Measurements from ENCODE around the gene GLT8D1. TPM values are rescaled to one million over a fixed set of nuclear protein-coding genes. Genes with fewer than 3 reads are reported as not detected.
"Not testable (repeated sequence)": the region's sequence is repeated elsewhere in the genome, so short reads cannot be mapped to it uniquely, and the experiment has no call there.

The GLT8D1 gene
- total and polyA plus RNA-seq, 4 experiments from 2014 or later = 49.7 to 68.8 (median 55.5) TPM

DNA sequence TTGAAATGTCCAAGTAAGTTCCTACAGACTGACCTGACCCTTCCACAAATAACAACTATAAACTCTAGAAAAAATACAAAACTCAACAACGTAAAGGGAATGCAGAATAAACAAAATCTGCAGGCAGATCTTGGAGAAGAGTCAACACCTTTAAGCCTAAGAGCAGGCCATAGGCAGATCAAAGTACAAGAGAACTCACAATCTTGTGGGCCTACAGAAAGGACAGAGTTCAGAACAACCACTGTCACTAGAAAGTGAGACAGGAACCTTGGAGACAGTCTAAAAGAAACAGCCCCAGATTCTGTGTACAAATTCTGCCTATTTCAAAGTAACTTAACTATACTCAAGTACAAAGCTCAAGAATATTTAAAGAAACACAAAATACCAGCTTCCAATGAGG lies 34.1 kb upstream of the GLT8D1 start:
- no peak overlapping the region for H3K4me3 ChIP-seq (ENCODE audit: low read length in 2 of 2)
- Mint-ChIP-seq H3K4me1 (no peaks in the 10 kb centered on the region), H3K27ac (no peak overlapping the region), H3K9me3 (no peaks in the 10 kb centered on the region), H3K27me3 (no peaks in the 10 kb centered on the region), H3K36me3 (peaks cover 49 to 50% of the 10 kb centered on the region in 2 donors), H3K4me3 (no peak overlapping the region)
- H3K36me3 ChIP-seq (ENCODE audit: insufficient read depth, low read length) = peaks cover 20% of the 10 kb centered on the region
- DNase-seq = no peak
- ChIA-PET POLR2A (ENCODE audit: partially characterized antibody) (no interaction called here), CTCF (ENCODE audit: partially characterized antibody) (interaction anchor here (0.8 to 1.0 kb wide), 2 partner anchors 59 to 457 kb away, joined by 3 read pairs; no protein-coding TSS in a partner anchor)
- no peaks in the 10 kb centered on the region for H3K27me3 ChIP-seq (ENCODE audit: insufficient read depth, low read length)
- no peaks in the 10 kb centered on the region for H3K9me3 ChIP-seq (ENCODE audit: control insufficient read depth in 1 of 2, low read length in 2 of 2)
- H3K27ac ChIP-seq (ENCODE audit: low read depth, low read length) = no peak overlapping the region
- H3K4me1 ChIP-seq (ENCODE audit: insufficient read depth, low read length) = no peaks in the 10 kb centered on the region
- intact Hi-C loops (cut with micrococcal nuclease) = no loop called here

DNA sequence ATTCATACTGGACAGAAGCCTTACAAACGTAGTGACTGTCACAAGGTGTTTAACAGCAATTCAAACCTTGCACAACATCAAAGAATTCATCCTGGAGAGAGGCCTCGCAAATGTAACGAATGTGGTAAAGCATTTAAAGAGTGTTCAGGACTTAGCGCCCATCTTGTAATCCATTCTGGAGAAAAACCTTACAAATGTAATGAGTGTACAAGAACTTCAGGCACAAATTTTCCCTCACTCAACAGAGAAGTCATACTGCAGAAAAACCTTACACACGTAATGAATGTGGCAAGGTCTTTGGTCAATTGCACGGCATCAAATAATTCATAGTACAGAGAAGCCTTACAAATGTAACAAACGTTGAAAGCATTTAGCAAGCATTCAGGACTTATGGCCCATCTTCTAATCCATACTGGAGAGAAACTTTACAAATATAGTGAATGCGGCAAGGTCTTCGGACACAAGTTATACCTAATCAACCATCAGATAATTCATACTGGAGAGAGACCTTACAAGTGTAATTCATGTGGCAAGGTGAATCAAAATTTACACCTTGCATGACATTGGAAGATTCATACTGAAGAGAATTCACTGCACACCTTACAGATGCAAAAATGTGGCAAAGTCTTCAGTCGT lies 27.8 kb upstream of the GLT8D1 start:
- POLR2A ChIA-PET (ENCODE audit: partially characterized antibody) = no interaction called here
- intact Hi-C loops (cut with micrococcal nuclease) = no loop called here
- H3K27ac Mint-ChIP-seq = no peak overlapping the region

DNA sequence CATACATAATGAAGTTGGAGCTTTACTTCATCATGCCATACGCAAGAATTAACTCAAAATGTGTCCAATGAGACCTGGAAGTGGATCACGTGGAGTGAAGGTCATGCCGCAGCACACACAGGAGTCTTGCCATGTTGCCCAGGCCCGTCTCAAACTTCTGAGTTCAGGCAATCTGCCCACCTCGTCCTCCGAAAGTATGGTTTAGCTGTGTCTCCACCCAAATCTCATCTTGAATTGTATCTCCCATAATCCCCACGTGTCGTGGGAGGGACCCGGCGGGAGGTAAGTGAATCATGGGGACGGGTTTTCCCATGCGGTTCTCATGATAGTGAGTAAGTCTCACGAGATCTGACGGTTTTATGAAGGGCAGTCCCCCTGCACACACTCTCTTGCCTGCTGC lies 26.0 kb upstream of the GLT8D1 start:
- H3K9me3 ChIP-seq (ENCODE audit: control insufficient read depth in 1 of 2, low read length in 2 of 2) = no peaks in the 10 kb centered on the region
- H3K36me3 ChIP-seq (ENCODE audit: insufficient read depth, low read length) = peaks cover 11% of the 10 kb centered on the region
- DNase-seq = no peak
- Mint-ChIP-seq H3K4me3 (no peak overlapping the region), H3K27me3 (no peaks in the 10 kb centered on the region), H3K27ac (peak overlapping the region in 1 of 7 donors; percentile 19), H3K36me3 (peaks cover 55 to 79% of the 10 kb centered on the region in 2 donors), H3K9me3 (peaks cover 0 to 22% (median 16%) of the 10 kb centered on the region in 8 donors), H3K4me1 (peaks cover 0 to 3% (median 0%) of the 10 kb centered on the region in 4 donors)
- no peak overlapping the region for H3K4me3 ChIP-seq (ENCODE audit: low read length in 2 of 2)
- H3K4me1 ChIP-seq (ENCODE audit: insufficient read depth, low read length) = no peaks in the 10 kb centered on the region
- ChIA-PET CTCF (ENCODE audit: partially characterized antibody) (no interaction called here), POLR2A (ENCODE audit: partially characterized antibody) (no interaction called here)
- no peak overlapping the region for H3K27ac ChIP-seq (ENCODE audit: low read depth, low read length)
- H3K27me3 ChIP-seq (ENCODE audit: insufficient read depth, low read length) = no peaks in the 10 kb centered on the region
- intact Hi-C loops (cut with micrococcal nuclease) = no loop called here

More for the DNA sequence above, 27.8 kb upstream of the GLT8D1 start:
- DNase-seq = no peak
- Histone ChIP-seq H3K4me3 (ENCODE audit: low read length in 2 of 2) (no peak overlapping the region), H3K9me3 (ENCODE audit: control insufficient read depth in 1 of 2, low read length in 2 of 2) (no peaks in the 10 kb centered on the region), H3K4me1 (ENCODE audit: insufficient read depth, low read length) (no peaks in the 10 kb centered on the region), H3K27me3 (ENCODE audit: insufficient read depth, low read length) (no peaks in the 10 kb centered on the region), H3K36me3 (ENCODE audit: insufficient read depth, low read length) (peaks cover 11% of the 10 kb centered on the region), H3K27ac (ENCODE audit: low read depth, low read length) (no peak overlapping the region)
- Mint-ChIP-seq H3K27me3 (no peaks in the 10 kb centered on the region), H3K4me3 (no peak overlapping the region), H3K36me3 (peaks cover 57 to 75% of the 10 kb centered on the region in 2 donors), H3K4me1 (peaks cover 0 to 3% (median 0%) of the 10 kb centered on the region in 4 donors), H3K9me3 (peaks cover 0 to 20% (median 14%) of the 10 kb centered on the region in 8 donors)
- CTCF ChIA-PET (ENCODE audit: partially characterized antibody) = no interaction called here

DNA sequence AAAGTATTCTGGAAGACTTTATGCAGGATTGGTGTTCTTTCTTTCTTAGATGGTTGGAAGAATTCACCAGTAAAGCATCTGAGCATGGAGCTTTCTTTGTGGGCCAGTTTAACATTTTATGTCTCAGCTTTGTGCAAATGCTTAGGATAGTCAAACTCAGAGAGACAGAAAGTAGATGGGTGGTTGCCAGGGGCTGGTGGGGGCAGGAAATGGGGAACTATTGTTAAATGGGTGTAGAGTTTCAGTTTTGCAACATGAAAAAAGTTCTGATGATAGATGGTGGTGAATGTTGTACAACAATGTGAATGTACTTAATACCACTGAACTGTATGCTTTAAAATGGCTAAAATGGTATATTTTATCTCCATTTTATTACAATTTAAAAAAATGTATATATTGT lies 25.1 kb upstream of the GLT8D1 start:
- intact Hi-C loops (cut with micrococcal nuclease) = no loop called here
- Mint-ChIP-seq H3K36me3 (peaks cover 55 to 79% of the 10 kb centered on the region in 2 donors), H3K9me3 (peaks cover 0 to 22% (median 16%) of the 10 kb centered on the region in 8 donors), H3K4me3 (peak overlapping the region in 1 of 8 donors; percentile 5), H3K27me3 (no peaks in the 10 kb centered on the region), H3K4me1 (peaks cover 0 to 3% (median under 1%) of the 10 kb centered on the region in 4 donors), H3K27ac (peak overlapping the region in 1 of 7 donors; percentile 18)
- DNase-seq = no peak
- Histone ChIP-seq H3K4me1 (ENCODE audit: insufficient read depth, low read length) (no peaks in the 10 kb centered on the region), H3K27ac (ENCODE audit: low read depth, low read length) (no peak overlapping the region), H3K4me3 (ENCODE audit: low read length in 2 of 2) (no peak overlapping the region), H3K27me3 (ENCODE audit: insufficient read depth, low read length) (no peaks in the 10 kb centered on the region), H3K36me3 (ENCODE audit: insufficient read depth, low read length) (peaks cover 9% of the 10 kb centered on the region), H3K9me3 (ENCODE audit: control insufficient read depth in 1 of 2, low read length in 2 of 2) (no peaks in the 10 kb centered on the region)
- ChIA-PET POLR2A (ENCODE audit: partially characterized antibody) (no interaction called here), CTCF (ENCODE audit: partially characterized antibody) (no interaction called here)

DNA sequence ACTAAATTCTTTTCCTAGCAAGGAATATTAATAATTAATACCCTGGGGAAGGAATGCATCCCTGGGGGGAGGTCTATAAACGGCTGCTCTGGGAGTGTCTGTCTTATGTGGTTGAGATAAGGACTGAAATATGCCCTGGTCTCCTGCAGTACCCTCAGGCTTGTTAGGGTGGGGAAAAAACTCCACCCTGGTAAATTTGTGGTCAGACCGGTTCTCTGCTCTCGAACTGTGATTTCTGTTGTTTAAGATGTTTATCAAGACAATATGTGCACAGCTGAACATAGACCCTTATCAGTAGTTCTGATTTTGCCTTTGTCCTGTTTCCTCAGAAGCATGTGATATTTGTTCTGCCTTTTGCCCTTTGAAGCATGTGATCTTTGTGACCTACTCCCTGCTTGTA lies 23.2 kb upstream of the GLT8D1 start:
- DNase-seq; CTCF ChIA-PET (ENCODE audit: partially characterized antibody): not testable (repeated sequence)

DNA sequence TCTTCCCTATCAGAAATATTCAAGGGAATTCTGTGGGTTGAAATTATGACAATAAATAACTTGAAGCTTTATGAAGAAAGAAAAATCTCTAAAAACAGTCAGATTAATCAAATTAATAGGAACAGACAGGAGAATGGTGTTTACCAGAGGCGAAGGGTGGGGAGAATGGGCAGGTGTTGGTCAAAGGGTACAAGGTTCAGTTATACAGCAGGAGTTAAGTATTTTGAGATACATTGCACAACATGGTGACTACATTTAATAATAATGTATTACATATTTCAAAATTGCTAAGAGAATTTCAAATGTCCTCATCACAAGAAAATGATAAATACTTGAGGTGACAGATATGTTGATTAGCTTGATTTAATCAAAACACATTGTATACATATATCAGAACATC lies 18.9 kb upstream of the GLT8D1 start:
- DNase-seq = no peak
- H3K27ac Mint-ChIP-seq = peak overlapping the region in 1 of 7 donors; percentile 57
- H3K27me3 ChIP-seq (ENCODE audit: insufficient read depth, low read length) = no peaks in the 10 kb centered on the region
- H3K4me3 ChIP-seq (ENCODE audit: low read length in 2 of 2) = no peak overlapping the region
- no peak overlapping the region for H3K27ac ChIP-seq (ENCODE audit: low read depth, low read length)
- H3K4me1 Mint-ChIP-seq = peaks cover 15 to 28% (median 22%) of the 10 kb centered on the region in 4 donors
- POLR2A ChIA-PET (ENCODE audit: partially characterized antibody) = no interaction called here
- no peaks in the 10 kb centered on the region for H3K36me3 ChIP-seq (ENCODE audit: insufficient read depth, low read length)
- intact Hi-C loops (cut with micrococcal nuclease) = no loop called here
- H3K27me3 Mint-ChIP-seq = no peaks in the 10 kb centered on the region
- peaks cover 16 to 26% of the 10 kb centered on the region in 2 donors for H3K36me3 Mint-ChIP-seq
- CTCF ChIA-PET (ENCODE audit: partially characterized antibody) = no interaction called here
- peaks cover 0 to 23% (median 9%) of the 10 kb centered on the region in 8 donors for H3K9me3 Mint-ChIP-seq
- peaks cover 23% of the 10 kb centered on the region for H3K4me1 ChIP-seq (ENCODE audit: insufficient read depth, low read length)
- no peaks in the 10 kb centered on the region for H3K9me3 ChIP-seq (ENCODE audit: control insufficient read depth in 1 of 2, low read length in 2 of 2)
- no peak overlapping the region for H3K4me3 Mint-ChIP-seq

More for the DNA sequence above, 23.2 kb upstream of the GLT8D1 start:
- H3K27ac ChIP-seq (ENCODE audit: low read depth, low read length); H3K4me1 Mint-ChIP-seq; intact Hi-C loops (cut with micrococcal nuclease); POLR2A ChIA-PET (ENCODE audit: partially characterized antibody); H3K27me3 Mint-ChIP-seq; H3K4me3 ChIP-seq (ENCODE audit: low read length in 2 of 2); H3K4me1 ChIP-seq (ENCODE audit: insufficient read depth, low read length); H3K9me3 ChIP-seq (ENCODE audit: control insufficient read depth in 1 of 2, low read length in 2 of 2); H3K36me3 ChIP-seq (ENCODE audit: insufficient read depth, low read length); H3K4me3 Mint-ChIP-seq; H3K27me3 ChIP-seq (ENCODE audit: insufficient read depth, low read length); H3K27ac Mint-ChIP-seq: not testable (repeated sequence)
- peaks cover 47 to 65% of the 10 kb centered on the region in 2 donors for H3K36me3 Mint-ChIP-seq
- peaks cover 0 to 22% (median 16%) of the 10 kb centered on the region in 8 donors for H3K9me3 Mint-ChIP-seq

DNA sequence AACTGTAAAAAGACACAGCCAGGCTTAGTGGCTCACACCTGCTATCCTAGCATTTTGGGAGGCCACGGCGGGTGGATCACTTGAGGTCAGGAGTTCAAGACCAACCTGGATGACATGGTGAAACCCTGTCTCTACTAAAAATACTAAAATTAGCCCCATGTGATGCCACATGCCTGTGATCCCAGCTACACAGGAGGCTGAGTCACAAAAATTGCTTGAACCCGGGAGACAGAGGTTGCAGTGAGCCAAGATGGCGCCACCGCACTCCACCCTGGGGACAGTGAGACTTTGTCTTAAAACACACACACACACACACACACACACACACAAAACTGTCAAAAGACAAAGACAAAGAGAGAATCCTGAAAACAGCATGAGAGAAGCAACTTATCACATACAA lies 18.3 kb upstream of the GLT8D1 start:
- Mint-ChIP-seq H3K4me1 (peaks cover 15 to 28% (median 22%) of the 10 kb centered on the region in 4 donors), H3K27me3 (no peaks in the 10 kb centered on the region), H3K36me3 (peaks cover 14 to 25% of the 10 kb centered on the region in 2 donors), H3K4me3 (no peak overlapping the region), H3K27ac (no peak overlapping the region), H3K9me3 (peaks cover 0 to 21% (median 6%) of the 10 kb centered on the region in 8 donors)
- no peak for DNase-seq
- H3K9me3 ChIP-seq (ENCODE audit: control insufficient read depth in 1 of 2, low read length in 2 of 2) = no peaks in the 10 kb centered on the region
- H3K36me3 ChIP-seq (ENCODE audit: insufficient read depth, low read length) = no peaks in the 10 kb centered on the region
- H3K4me3 ChIP-seq (ENCODE audit: low read length in 2 of 2) = no peak overlapping the region
- H3K27me3 ChIP-seq (ENCODE audit: insufficient read depth, low read length) = no peaks in the 10 kb centered on the region
- no peak overlapping the region for H3K27ac ChIP-seq (ENCODE audit: low read depth, low read length)
- CTCF ChIA-PET (ENCODE audit: partially characterized antibody) = no interaction called here
- POLR2A ChIA-PET (ENCODE audit: partially characterized antibody) = no interaction called here
- intact Hi-C loops (cut with micrococcal nuclease) = no loop called here
- peaks cover 23% of the 10 kb centered on the region for H3K4me1 ChIP-seq (ENCODE audit: insufficient read depth, low read length)
